Amniotic epithelial cell (primary cell): ENCODE data around the gene ZNF442.
"Not testable (repeated sequence)": the region's sequence is repeated elsewhere in the genome, so short reads cannot be mapped to it uniquely, and the experiment has no call there.

Source experiments
- DNase-seq: peaks from one replicate; pipeline ENCODE4 v3.0.0-alpha.2; 2010; ENCODE audit warnings: low read depth

Gene ZNF442

DNA sequence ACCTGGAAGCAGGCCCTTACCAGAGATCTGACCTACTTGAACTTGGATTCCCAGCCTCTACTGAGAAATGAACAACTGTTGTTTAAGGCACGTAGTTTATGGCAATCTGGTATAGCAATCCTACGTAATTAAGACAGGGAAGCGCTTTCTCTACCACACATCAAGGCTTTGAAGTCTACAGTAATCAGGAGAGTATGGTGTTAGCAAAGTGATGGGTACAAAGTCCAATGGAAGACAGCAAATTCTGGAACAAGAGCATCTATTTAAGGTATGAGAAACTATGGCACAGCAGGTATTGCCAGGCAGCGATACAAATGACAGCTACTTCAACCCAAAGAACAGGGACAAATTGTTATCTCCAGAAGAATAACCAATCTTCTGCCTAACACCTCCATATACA is 35.1 kb downstream of the ZNF442 start:
- no peak for DNase-seq

DNA sequence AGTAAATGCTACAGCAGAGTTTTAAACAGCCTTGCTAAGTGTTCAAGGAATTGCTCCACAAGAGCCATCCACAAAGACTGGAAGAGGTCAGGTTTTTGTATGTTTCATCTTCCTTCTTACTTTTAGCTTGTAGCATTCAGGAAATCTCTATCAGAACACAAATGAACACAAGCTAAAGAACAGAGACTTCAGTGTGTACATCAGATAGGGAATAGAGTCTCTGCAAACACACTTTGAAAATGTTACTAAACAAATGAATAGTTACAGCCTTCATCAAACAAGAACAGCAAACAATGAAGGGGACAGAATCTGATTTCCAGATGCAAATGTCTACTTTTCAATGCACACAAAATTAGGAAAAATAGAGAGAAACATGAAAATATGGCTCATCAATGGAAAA is 39.8 kb downstream of the ZNF442 start:
- DNase-seq, result no peak

DNA sequence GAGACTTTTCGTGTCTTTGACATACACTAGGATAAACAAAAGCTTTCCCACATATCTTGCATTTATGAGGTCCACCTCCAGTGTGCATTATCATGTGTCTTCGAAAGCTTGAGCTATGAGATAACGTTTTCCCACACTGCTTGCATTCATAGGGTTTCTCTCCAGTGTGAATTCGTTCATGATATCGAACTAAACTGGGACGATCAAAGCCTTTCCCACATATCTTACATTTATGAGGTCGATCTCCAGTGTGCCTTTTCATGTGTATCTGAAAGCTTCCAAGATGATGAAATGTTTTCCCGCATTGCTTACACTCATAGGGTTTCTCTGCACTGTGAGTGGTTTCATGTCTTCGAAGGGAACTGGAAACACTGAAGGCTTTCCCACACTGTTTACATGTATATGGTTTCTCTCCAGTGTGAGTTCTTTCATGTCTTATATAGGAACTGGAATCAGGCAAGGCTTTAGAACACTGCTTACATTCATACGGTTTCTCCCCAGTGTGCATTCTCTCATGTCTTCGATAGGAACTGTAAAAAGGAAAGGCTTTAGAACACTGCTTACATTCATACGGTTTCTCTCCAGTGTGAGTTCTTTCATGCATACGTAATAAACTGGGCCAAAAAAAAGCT is 46.6 kb downstream of the ZNF442 start:
- no peak for DNase-seq

DNA sequence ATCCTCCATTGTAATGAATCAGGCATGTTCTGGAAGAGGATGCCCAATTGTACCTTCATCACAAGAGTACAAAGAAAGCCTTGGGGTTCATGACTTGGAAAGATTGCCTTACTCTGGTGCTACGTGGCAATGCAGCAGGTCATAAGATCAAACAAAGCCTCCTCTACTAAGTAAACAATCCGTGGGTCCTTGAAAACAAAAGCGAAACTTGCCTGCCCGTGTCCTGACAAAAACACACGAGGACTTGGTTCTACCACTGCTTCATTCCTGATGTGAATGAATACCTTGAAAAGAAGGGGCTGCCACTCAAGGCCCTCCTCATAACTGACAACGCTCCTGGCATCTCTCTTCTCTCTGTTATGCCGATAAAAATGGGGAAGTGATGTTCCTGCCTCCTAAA is 50.9 kb downstream of the ZNF442 start:
- DNase-seq, result no peak

DNA sequence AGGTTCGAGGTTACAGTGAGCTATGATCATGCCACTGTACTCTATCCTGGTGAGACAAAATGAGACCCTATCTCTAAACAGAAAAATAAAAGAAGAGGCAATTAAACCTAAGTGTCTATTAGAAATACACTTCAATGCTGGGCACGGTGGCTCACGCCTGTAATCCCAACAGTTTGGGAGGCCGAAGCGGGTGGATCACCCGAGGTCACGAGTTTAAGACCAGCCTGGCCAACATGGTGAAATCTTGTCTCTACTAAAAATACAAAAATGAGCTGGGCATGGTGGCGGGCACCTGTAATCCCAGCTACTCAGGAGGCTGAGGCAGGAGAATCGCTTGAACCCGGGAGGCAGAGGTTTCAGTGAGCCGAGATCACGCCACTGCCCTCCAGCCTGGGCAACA is 56.6 kb downstream of the ZNF442 start:
- not testable (repeated sequence) for DNase-seq
